Measurements from ENCODE around the gene CNST. TPM values are rescaled to one million over a fixed set of nuclear protein-coding genes. Genes with fewer than 3 reads are reported as not detected.
A peak's percentile ranks its signal among the peaks of the same experiment; 100 is the strongest.

The CNST gene
- total RNA-seq, 3 donors from 2014 or later (not counting 1 experiment from before 2014, with no cell fraction given), result 48.2 to 56.1 (median 49.7) TPM

GRCh38 chr1:246583448-246584185, 17.4 kb downstream of the CNST start:
- H3K4me1 ChIP-seq (ENCODE audit: control insufficient read depth, insufficient read depth, low read length), result no peaks in the 10 kb centered on the region
- DNase-seq (no peak), ATAC-seq (no peak)
- 79% methylated on average over 3 of the region's 6 CpGs for WGBS (ENCODE audit: insufficient coverage)
- Mint-ChIP-seq H3K27ac (peak overlapping the region; percentile 23 to 60), H3K27me3 (ENCODE audit: low read depth in 2 of 2) (no peaks in the 10 kb centered on the region), H3K4me1 (peaks cover 21 to 46% of the 10 kb centered on the region in 2 donors), H3K36me3 (no peaks in the 10 kb centered on the region), H3K4me3 (peak overlapping the region; percentile 6), H3K9me3 (no peaks in the 10 kb centered on the region)
- peaks cover 19% of the 10 kb centered on the region for H3K36me3 ChIP-seq (ENCODE audit: control insufficient read depth, insufficient read depth, low read length)
- no peak overlapping the region for H3K4me3 ChIP-seq (ENCODE audit: low read length)
- TF ChIP-seq CTCF (IDR thresholded peaks at IDR 0.05), result no peak
- no peak overlapping the region for H3K27ac ChIP-seq (ENCODE audit: low read length)
- intact Hi-C loops (cut with micrococcal nuclease), result no loop called here
- no peaks in the 10 kb centered on the region for H3K27me3 ChIP-seq (ENCODE audit: control insufficient read depth, insufficient read depth, low read length)
- no peaks in the 10 kb centered on the region for H3K9me3 ChIP-seq (ENCODE audit: control insufficient read depth, insufficient read depth, low read length)

GRCh38 chr1:246587032-246587431, 20.8 kb downstream of the CNST start:
- no peak overlapping the region for H3K4me3 Mint-ChIP-seq
- peaks cover 28 to 45% of the 10 kb centered on the region in 2 donors for H3K4me1 Mint-ChIP-seq
- H3K9me3 Mint-ChIP-seq, result peaks cover 0 to 6% of the 10 kb centered on the region in 2 donors
- peaks cover 7% of the 10 kb centered on the region for H3K36me3 Mint-ChIP-seq
- intact Hi-C loops (cut with micrococcal nuclease), result no loop called here
- Histone ChIP-seq H3K27me3 (ENCODE audit: control insufficient read depth, insufficient read depth, low read length) (no peaks in the 10 kb centered on the region), H3K36me3 (ENCODE audit: control insufficient read depth, insufficient read depth, low read length) (peaks cover 26% of the 10 kb centered on the region), H3K4me1 (ENCODE audit: control insufficient read depth, insufficient read depth, low read length) (no peaks in the 10 kb centered on the region), H3K9me3 (ENCODE audit: control insufficient read depth, insufficient read depth, low read length) (peaks cover 6% of the 10 kb centered on the region), H3K4me3 (ENCODE audit: low read length) (no peak overlapping the region), H3K27ac (ENCODE audit: low read length) (no peak overlapping the region)
- H3K27me3 Mint-ChIP-seq (ENCODE audit: low read depth in 2 of 2), result no peaks in the 10 kb centered on the region
- H3K27ac Mint-ChIP-seq, result peak overlapping the region in 1 of 2 donors; percentile 29
- 84% methylated on average over 3 of the region's 3 CpGs for WGBS (ENCODE audit: insufficient coverage)
- DNase-seq (no peak), ATAC-seq (no peak)
- TF ChIP-seq CTCF (IDR thresholded peaks at IDR 0.05), result no peak

- Histone ChIP-seq H3K27me3 (ENCODE audit: control insufficient read depth, insufficient read depth, low read length) (no peaks in the 10 kb centered on the region), H3K27ac (ENCODE audit: low read length) (no peak overlapping the region), H3K36me3 (ENCODE audit: control insufficient read depth, insufficient read depth, low read length) (peaks cover 29% of the 10 kb centered on the region), H3K4me3 (ENCODE audit: low read length) (no peak overlapping the region), H3K9me3 (ENCODE audit: control insufficient read depth, insufficient read depth, low read length) (peaks cover 6% of the 10 kb centered on the region), H3K4me1 (ENCODE audit: control insufficient read depth, insufficient read depth, low read length) (no peaks in the 10 kb centered on the region)
- Mint-ChIP-seq H3K4me1 (peaks cover 23 to 40% of the 10 kb centered on the region in 2 donors), H3K36me3 (peaks cover 7% of the 10 kb centered on the region), H3K4me3 (no peak overlapping the region), H3K9me3 (peaks cover 0 to 6% of the 10 kb centered on the region in 2 donors), H3K27ac (peak overlapping the region in 1 of 2 donors; percentile 29), H3K27me3 (ENCODE audit: low read depth in 2 of 2) (no peaks in the 10 kb centered on the region)
- no peak for DNase-seq
- no peak for ATAC-seq
- 79% methylated on average over 3 of the region's 3 CpGs for WGBS (ENCODE audit: insufficient coverage)
- intact Hi-C loops (cut with micrococcal nuclease), result no loop called here
- TF ChIP-seq CTCF (IDR thresholded peaks at IDR 0.05), result no peak
These were observed 21.4 kb downstream of the CNST start for GRCh38 chr1:246587606-246588005.
